HFF-Myc (cell line): ENCODE results near the gene TSKU.

Source experiments
- DNase-seq: peaks from one replicate; pipeline ENCODE4 v3.0.0-alpha.2; 2011; ENCODE audit warnings: low read depth; ENCODE audit errors: extremely low read depth
- H3K4me3 ChIP-seq: replicated peaks from 2 replicates; pipeline ENCODE4 v1.5.1; 2011; ENCODE audit warnings: low read depth, mild to moderate bottlenecking, control low read depth, low read length
- CTCF ChIP-seq: IDR thresholded peaks from 2 replicates; pipeline ENCODE4 v1.5.1; 2012; ENCODE audit warnings: mild to moderate bottlenecking, low read depth, low read length, control low read depth; ENCODE audit errors: missing control alignments

The TSKU gene

GRCh38 chr11:76760236-76760635 is 22.9 kb upstream of the TSKU start:
- no peak for DNase-seq
- TF ChIP-seq CTCF: no peak
- no peak overlapping the region for H3K4me3 ChIP-seq

- no peak for DNase-seq
- no peak for TF ChIP-seq CTCF
- H3K4me3 ChIP-seq: no peak overlapping the region
Observed at GRCh38 chr11:76761718-76762355, 21.3 kb upstream of the TSKU start.

- DNase-seq: no peak
- no peak overlapping the region for H3K4me3 ChIP-seq
- no peak for TF ChIP-seq CTCF
Observed at GRCh38 chr11:76762356-76762752, 20.8 kb upstream of the TSKU start.

- H3K4me3 ChIP-seq: no peak overlapping the region
- DNase-seq: no peak
- TF ChIP-seq CTCF: no peak
Observed at GRCh38 chr11:76762867-76763572, 20.1 kb upstream of the TSKU start.

GRCh38 chr11:76763573-76764346 is 19.4 kb upstream of the TSKU start:
- no peak for TF ChIP-seq CTCF
- peak; percentile 70 for DNase-seq
- H3K4me3 ChIP-seq: no peak overlapping the region

GRCh38 chr11:76764941-76765665 is 18.1 kb upstream of the TSKU start:
- H3K4me3 ChIP-seq: no peak overlapping the region
- no peak for DNase-seq
- TF ChIP-seq CTCF: no peak
